Lower lobe of right lung (tissue), 2 donors: ENCODE data around the gene PRUNE1. TPM values are rescaled to one million over a fixed set of nuclear protein-coding genes. Genes with fewer than 3 reads are reported as not detected.

Experiments used
- ATAC-seq, 2 donors: fragments of 200-7000 bp; cut with Tn5 transposase; one replicate each; pipeline ENCODE4 v1.9.1; 2020 to 2022; ENCODE audit warnings: mild to moderate bottlenecking in 2 of 2, moderate library complexity in 2 of 2
- DNase-seq: peaks from one replicate; pipeline ENCODE4 v3.0.0-alpha.2; 2020
- H3K27ac ChIP-seq: fragments of 200-600 bp; one replicate; pipeline ENCODE4 v1.8.0; 2022
- H3K27me3 ChIP-seq: fragments of 200-600 bp; one replicate; pipeline ENCODE4 v1.8.0; 2022; ENCODE audit warnings: low read depth
- H3K36me3 ChIP-seq: fragments of 200-600 bp; one replicate; pipeline ENCODE4 v1.8.0; 2022; ENCODE audit warnings: mild to moderate bottlenecking
- H3K4me1 ChIP-seq: fragments of 200-600 bp; one replicate; pipeline ENCODE4 v1.8.0; 2022
- H3K4me3 ChIP-seq: fragments of 200-600 bp; one replicate; pipeline ENCODE4 v1.8.0; 2022; ENCODE audit warnings: mild to moderate bottlenecking
- H3K9me3 ChIP-seq: fragments of 200-600 bp; one replicate; pipeline ENCODE4 v1.8.0; 2022
- intact Hi-C: fragments of 100-400 bp; cut with DNase I; formaldehyde crosslinking; loops from one replicate; pipeline ENCODE4 v1.11.0; 2022
- total RNA-seq: library from RNA; stranded (reverse); fragmentation: NEBNext Ultra II Directional; extraction: Animal tissue kit (Norgen Biotek cat#: 25700); gene quantifications from one replicate; pipeline ENCODE4 v1.2.1, GENCODE V29; 2021
- TF ChIP-seq, protein P1 (sequence below): fragments of 200-600 bp; IDR thresholded peaks from one replicate; pipeline ENCODE4 v1.8.0; 2022; ENCODE audit warnings: antibody characterized with exemption, mild to moderate bottlenecking
- donor health status: DM: no; HTN: yes; CAD: no; lungs with severe emphysema.

Gene PRUNE1
- total RNA-seq, 1 donor from 2014 or later, result 21.4 TPM

DNA sequence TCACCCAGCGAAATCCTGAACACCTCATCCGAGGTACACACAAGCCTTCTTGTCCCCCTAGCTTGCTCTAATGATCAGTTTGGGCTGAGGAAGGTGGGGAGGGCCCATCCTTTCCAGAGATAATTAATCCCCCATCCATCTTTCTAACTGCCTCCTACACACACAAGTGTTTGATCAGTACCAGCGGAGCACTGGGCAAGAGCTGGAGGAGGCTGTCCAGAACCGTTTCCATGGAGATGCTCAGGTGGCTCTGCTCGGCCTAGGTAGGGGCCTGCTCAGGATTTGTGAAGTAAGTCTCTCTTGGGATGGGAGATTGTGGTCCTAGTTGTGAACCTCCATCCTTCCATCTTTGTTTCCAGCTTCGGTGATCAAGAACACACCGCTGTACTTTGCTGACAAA, 20.3 kb upstream of the PRUNE1 start:
- Histone ChIP-seq H3K4me3 (no peak overlapping the region), H3K27ac (no peak overlapping the region), H3K9me3 (no peaks in the 10 kb centered on the region), H3K4me1 (no peaks in the 10 kb centered on the region), H3K27me3 (no peaks in the 10 kb centered on the region), H3K36me3 (no peaks in the 10 kb centered on the region)
- intact Hi-C loops, result no loop called here
- no peak for DNase-seq
- TF ChIP-seq, protein P1, sequence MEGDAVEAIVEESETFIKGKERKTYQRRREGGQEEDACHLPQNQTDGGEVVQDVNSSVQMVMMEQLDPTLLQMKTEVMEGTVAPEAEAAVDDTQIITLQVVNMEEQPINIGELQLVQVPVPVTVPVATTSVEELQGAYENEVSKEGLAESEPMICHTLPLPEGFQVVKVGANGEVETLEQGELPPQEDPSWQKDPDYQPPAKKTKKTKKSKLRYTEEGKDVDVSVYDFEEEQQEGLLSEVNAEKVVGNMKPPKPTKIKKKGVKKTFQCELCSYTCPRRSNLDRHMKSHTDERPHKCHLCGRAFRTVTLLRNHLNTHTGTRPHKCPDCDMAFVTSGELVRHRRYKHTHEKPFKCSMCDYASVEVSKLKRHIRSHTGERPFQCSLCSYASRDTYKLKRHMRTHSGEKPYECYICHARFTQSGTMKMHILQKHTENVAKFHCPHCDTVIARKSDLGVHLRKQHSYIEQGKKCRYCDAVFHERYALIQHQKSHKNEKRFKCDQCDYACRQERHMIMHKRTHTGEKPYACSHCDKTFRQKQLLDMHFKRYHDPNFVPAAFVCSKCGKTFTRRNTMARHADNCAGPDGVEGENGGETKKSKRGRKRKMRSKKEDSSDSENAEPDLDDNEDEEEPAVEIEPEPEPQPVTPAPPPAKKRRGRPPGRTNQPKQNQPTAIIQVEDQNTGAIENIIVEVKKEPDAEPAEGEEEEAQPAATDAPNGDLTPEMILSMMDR, result no peak
- ATAC-seq, result no peak

DNA sequence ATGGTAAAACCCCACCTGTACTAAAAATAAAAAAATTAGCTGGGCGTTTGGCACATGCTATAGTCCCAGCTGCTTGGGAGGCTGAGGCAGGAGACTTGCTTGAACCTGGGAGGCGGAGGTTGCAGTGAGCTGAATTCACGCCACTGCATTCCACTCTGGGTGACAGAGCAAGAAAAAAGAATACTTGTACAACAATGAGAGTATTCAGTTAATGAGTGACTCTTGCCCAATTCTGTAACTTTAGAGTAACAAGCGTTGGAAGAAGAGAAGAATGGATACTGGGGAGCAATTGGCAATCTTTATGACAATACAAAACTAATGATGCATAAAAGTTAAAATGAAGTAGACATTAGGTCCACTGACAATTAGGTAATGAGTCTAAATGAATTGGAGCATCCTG, 15.6 kb upstream of the PRUNE1 start:
- DNase-seq (no peak), ATAC-seq (no peak)
- no peaks in the 10 kb centered on the region for H3K9me3 ChIP-seq
- intact Hi-C loops, result no loop called here
- TF ChIP-seq, protein P1, result no peak
- H3K36me3 ChIP-seq, result peaks cover 12% of the 10 kb centered on the region
- H3K4me1 ChIP-seq, result peaks cover 13% of the 10 kb centered on the region
- no peak overlapping the region for H3K4me3 ChIP-seq
- no peak overlapping the region for H3K27ac ChIP-seq
- no peaks in the 10 kb centered on the region for H3K27me3 ChIP-seq

DNA sequence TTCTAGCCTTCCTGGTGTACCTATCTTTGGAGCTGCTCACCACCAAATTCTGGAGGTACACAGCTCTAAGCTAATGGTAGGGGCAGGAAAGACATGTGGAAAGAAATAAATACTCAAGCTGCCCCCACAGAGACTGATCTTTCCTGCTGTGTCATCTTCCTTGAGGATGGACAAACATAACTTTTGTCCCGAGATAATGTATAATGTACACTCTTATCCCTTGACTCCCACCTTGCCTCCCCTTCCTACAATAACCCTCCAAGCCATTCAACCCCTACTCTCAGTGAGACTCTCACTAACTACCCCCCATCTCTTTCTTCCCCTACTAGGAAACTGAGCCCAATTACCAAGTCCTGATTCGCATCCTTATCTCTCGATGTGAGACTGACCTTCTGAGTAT, 14.0 kb upstream of the PRUNE1 start:
- no peak for DNase-seq
- no peak for ATAC-seq
- intact Hi-C loops, result no loop called here
- Histone ChIP-seq H3K4me3 (no peak overlapping the region), H3K27ac (no peak overlapping the region), H3K27me3 (no peaks in the 10 kb centered on the region), H3K9me3 (no peaks in the 10 kb centered on the region), H3K4me1 (peaks cover 13% of the 10 kb centered on the region), H3K36me3 (peaks cover 28% of the 10 kb centered on the region)
- TF ChIP-seq, protein P1, result no peak

DNA sequence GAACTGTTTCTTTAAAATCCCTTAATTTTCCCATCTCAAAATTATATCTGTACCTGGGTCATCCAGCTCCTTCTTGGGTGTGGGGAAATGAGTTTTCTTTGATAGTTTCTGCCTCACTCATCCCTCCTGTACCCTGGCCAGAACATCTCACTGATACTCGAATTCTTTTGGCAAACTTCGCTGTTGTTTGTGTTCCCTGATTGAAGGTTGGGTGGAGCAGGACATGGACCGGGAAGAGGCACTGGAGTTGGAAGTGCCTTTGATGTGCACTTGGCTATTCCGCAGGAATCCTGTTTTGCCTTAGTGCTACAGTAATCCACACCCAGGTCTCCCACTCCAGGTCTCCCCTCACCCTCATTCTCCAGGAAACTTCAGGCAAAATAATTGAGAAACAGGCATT, 12.8 kb upstream of the PRUNE1 start:
- Histone ChIP-seq H3K27ac (peak overlapping the region; percentile 28), H3K27me3 (no peaks in the 10 kb centered on the region), H3K36me3 (peaks cover 41% of the 10 kb centered on the region), H3K4me3 (peak overlapping the region; percentile 8), H3K4me1 (peaks cover 13% of the 10 kb centered on the region), H3K9me3 (no peaks in the 10 kb centered on the region)
- no peak for DNase-seq
- TF ChIP-seq, protein P1, result no peak
- intact Hi-C loops, result no loop called here
- peak in 1 of 2 donors; percentile 17 for ATAC-seq

DNA sequence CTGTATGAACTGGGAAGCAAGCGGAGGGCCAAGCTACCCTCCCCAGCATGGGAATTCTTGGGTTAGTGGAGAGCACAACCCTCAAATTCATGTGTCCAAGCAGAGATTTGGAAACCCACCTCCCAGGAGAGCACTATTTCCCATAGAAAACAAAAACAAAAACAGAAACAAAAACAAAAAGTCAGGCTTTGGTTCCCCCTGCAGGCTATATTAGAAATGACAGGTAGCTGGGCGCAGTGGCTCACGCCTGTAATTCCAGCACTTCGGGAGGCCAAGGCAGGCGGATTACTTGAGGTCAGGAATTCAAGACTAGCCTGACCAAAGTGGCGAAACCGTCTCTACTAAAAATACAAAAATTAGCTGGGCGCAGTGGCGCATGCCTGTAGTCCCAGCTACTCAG, 12.4 kb upstream of the PRUNE1 start:
- peaks cover 45% of the 10 kb centered on the region for H3K36me3 ChIP-seq
- peaks cover 13% of the 10 kb centered on the region for H3K4me1 ChIP-seq
- TF ChIP-seq, protein P1, result peak; percentile 91
- peak; percentile 66 to 74 for ATAC-seq
- H3K4me3 ChIP-seq, result peak overlapping the region; percentile 8
- H3K27ac ChIP-seq, result peak overlapping the region; percentile 28
- no peak for DNase-seq
- intact Hi-C loops, result no loop called here
- H3K27me3 ChIP-seq, result no peaks in the 10 kb centered on the region
- no peaks in the 10 kb centered on the region for H3K9me3 ChIP-seq
